GM20431 (cell line): Measurements from ENCODE around the gene C1orf50.

Source experiments
- in situ Hi-C: fragments of 300-500 bp; cut with MseI, MboI; formaldehyde crosslinking; loops from one replicate; pipeline ENCODE4 v1.15.0; 2020; ENCODE audit warnings: low sequenced_read_pairs; ENCODE audit not compliant: unreplicated experiment

C1orf50 gene

DNA sequence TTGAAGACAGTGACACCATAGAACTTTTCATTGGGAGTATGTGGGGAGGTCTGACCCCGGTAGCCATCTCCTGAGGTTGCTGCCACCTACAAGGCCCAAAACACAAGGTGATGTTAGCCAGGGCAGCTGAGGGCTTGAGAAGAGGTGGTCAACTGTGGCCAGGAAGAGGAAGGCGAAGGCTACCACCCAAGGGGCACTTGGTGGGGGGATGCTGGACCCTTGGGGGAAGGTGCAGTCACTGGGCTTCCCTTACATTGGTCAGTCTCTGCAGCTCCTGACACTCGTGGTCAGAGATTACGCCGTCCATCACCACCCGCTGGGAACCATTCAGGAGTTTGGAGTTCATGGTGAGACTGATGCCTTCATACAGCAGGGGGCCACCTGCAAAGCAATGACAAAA is 14.8 kb upstream of the C1orf50 start:
- in situ Hi-C loops, result no loop called here

DNA sequence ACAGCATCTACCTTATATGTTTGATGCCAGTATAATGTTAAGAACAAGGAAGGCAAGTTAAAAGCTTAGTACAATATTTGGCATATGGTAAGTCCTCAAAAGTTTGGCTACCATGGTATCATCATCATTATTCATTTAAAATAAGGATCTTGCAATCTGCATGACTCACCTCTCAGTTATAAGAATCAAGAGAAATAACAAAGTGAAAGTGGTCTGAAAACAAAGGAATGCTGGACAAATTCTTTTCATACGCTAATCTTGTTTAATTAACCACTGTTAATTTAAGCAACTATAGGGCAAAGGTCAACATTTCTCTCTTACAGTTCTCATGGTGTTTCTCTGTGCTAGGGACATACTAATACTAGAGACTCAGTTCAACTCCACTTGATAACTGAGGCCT is 14.0 kb upstream of the C1orf50 start:
- in situ Hi-C loops, result no loop called here

DNA sequence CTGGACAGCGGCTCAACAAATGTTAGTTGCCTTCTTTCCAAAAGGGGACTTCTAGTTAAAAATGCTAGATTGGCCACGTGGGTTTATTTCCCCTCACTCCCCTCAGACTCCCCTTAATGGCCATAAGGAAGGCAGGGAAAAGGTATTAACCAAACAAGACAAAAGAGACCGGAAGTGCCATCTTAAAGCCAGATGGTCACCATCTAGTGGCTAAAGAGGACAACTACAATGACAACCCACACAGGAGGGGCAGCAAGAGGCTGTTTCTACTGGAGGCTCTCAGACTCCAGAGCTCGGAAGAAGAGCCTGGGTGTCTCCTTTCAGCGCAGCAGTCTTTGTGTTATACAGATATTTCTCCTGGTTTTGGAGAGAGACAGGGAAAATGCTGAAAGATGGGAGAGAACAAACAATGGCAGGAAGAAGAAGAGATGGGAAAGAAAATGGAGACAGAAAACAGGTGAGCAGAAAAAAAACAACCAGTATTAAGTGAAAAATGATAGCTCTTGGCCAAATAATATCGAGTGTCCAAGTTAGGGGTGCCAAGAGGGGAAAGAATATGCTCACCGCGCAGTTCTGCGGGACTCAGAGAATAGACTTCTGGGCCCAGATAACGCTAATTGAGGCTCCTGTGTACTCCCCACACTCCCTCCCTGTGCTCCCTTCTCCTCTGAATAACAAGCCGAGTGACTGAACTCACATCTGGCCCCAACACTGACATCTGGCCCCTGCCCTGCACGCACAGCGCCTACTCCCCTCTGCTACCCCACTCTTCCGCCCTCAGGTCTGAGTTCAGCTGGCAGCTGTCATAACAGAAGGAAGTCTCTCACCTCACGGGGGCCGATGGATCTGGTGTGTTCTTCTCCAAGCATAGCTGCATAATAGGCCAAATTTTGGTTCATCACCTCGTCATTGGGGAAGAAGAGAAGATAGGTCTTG is 9.8 kb upstream of the C1orf50 start:
- in situ Hi-C loops, result no loop called here

- in situ Hi-C loops, result no loop called here
Measured at GRCh38 chr1:42757892-42758275, 9.2 kb upstream of the C1orf50 start.

- in situ Hi-C loops, result no loop called here
Measured at GRCh38 chr1:42758641-42759040, 8.4 kb upstream of the C1orf50 start.

DNA sequence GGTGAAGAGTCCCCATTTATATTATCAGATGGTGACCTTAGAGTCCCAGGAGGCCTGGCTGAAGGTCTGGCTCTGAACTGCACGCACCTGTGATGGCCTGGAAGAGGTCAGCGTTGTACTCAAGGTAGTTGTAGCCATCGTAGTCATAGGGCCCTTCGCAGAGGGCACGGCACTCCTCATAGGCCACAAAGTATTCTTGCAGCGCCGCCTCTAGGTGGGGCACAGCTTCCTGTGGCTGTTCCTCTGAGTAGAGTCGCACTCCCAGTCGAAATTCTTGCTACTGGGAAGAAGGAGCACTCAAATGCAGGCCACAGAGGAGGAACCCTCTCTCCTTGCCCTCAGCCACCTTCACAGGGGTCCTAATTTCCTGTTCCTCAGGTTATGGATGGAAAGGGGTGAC is 7.9 kb upstream of the C1orf50 start:
- in situ Hi-C loops, result no loop called here

- in situ Hi-C loops, result no loop called here
Measured at GRCh38 chr1:42761567-42761966, 5.5 kb upstream of the C1orf50 start.

DNA sequence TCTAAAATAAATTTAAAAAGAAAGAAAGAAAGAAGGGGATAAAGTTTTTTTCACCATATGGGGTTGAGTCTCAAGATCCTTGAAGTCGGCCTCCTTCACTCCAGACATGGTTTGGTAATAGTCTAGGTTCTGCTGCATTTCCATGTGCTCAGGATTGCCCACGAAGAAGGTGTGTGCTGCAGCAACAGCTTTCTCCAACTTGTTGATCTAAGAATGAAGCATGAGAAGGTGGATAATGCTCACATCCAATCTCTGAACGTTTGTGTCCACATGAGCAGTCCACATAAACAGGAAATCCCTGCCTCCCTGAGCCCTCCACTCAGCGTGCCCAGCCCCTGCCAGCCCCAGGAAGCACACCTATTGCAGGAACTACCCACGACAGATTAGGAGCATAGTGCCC is 4.8 kb upstream of the C1orf50 start:
- in situ Hi-C loops, result no loop called here

DNA sequence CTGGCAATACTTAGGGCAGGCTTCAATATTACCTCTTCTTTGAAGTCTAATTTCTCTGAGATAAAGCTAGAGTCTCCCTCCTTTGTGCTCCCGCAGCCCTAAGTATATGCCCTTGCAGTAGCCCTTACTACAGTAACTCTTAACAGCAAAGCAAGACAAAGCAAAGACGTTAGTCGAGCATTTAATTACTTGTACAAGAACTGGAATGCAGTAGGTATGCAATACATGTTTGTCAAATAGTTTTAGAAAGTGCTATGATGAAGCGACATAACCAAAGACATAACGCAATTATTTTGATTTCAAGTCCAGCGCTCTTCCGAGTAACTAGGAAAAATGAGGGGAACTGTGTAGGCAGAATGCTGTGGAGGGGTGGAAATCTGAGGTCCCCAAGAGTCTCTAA is 1.8 kb upstream of the C1orf50 start:
- in situ Hi-C loops, result no loop called here

DNA sequence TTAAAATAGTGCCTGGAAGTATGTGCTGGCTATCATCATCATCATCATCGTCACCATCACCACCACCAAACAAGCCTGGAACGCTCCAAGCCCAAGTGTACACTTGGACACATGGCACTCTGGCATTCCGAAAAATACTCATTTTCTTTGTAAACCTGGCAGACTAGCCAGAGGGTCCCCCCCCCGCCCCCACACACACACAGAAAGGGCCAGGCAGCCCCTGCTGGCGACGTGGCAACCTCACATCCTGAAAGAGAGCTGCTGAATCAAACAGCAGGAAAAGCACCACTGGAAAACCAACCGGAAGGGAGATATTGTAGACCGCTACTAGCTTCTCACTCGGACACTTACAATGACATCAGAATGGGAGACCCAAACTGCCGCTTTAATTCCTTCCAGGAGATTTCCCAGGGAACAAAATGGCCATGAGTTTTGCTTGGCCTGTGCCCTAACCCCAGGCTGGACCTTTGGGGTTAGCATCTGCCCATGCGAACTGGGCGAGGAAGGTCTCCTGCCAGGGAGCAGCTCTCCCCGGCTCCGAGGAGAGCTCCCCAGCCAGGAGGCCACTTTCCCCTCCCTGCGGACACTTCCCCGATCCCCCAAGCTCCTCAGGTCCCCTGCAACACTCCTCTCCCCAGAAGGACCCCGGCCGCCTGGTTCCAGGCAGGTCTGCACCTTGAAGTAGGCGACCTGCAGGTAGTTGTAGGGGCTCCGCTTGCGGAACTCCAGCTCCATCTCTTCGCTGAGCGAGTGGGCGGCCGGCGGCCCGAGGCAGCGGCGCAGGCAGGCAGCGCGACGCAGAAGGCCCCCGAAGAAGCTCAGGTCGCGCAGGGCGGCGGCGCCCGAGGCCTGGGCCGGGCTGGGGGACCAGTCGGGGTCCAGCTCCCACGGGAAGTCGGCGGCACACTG is 963 bp upstream of the C1orf50 start:
- in situ Hi-C loops, result no loop called here

DNA sequence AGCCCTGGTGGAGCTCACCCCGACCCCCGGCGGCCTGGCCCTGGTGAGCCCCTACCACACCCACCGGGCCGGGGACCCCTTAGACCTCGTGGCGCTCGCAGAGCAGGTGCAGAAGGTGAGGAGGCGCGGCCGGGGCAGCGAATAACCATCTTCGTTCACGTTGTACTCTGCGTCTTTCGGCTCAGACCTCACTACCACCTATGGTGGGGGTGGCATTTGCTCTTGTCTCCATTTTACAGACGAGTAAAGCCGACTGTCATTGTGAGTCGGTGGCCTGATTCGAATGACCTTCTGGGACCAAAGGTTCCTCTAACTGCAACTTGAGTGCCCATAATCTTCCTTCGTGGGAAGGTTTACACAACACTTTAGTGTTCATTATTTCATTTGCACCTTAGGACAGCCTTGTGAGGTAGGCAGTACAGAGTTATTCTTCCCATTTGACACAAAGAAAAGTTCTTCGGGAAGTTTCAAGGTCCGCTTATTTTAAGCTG is 506 bp downstream of the C1orf50 start:
- in situ Hi-C loops, result no loop called here

DNA sequence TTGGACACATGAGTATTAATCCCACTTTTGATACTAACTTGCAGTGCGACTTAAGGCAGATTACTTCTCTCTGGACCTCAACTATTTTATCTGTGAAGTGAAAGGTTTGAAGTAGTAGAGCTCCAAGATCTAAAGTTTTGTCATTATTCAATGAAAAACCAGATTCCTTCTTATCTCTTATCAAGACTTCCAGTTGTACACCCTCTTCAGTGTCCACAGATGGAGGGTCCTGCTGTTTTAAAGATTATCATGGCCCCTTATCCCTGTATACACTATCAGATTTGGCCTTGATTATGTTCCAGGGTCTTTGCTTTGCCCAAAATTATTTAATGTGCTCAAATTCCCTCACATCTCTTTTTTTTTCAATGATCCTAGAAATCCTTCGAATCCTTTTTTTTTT is 1.1 kb downstream of the C1orf50 start:
- in situ Hi-C loops, result no loop called here

GRCh38 chr1:42769811-42770210 is 2.8 kb downstream of the C1orf50 start:
- in situ Hi-C loops, result no loop called here

DNA sequence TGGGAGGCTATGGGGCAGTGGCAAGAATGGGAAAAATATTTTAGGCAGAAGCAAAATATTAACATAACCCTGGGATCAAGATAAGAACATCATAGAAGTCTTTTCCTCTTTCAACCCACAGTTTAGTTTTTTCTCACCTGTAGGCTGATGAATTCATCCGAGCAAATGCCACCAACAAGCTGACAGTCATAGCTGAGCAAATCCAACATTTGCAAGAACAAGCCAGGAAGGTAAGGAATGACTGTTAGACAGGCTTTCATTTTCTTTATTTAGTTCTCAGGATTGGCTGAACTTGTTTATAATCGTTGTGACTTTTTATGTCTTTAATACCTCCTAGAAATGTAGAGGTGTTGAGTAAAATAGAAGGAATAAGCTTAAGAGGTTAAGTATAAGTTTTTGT is 6.4 kb downstream of the C1orf50 start:
- in situ Hi-C loops, result no loop called here

GRCh38 chr1:42774928-42775526 is 8.0 kb downstream of the C1orf50 start:
- in situ Hi-C loops, result loop anchor here (25.0 kb wide), 1 partner anchor 287 kb away; no protein-coding TSS in a partner anchor

DNA sequence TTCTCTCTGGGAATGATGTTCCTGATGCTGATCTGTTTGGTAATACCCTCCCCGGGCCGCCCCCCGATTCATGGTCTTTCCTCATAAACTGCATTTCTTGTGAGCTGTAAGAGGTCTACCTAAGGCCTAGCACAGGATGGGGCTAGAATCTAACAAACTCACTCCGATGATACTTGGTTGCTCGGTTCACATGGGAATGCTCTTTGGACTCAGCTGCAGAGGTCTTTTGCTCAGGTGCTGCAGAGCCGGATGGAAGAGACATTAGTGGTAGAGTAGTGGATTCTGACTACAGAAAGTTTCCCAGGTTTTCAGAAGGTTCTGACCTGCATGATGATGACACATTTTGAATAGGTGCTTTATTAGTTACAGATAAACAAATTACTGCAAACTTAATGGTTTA is 9.5 kb downstream of the C1orf50 start:
- in situ Hi-C loops, result loop anchor here (25.0 kb wide), 1 partner anchor 286 kb away; no protein-coding TSS in a partner anchor

DNA sequence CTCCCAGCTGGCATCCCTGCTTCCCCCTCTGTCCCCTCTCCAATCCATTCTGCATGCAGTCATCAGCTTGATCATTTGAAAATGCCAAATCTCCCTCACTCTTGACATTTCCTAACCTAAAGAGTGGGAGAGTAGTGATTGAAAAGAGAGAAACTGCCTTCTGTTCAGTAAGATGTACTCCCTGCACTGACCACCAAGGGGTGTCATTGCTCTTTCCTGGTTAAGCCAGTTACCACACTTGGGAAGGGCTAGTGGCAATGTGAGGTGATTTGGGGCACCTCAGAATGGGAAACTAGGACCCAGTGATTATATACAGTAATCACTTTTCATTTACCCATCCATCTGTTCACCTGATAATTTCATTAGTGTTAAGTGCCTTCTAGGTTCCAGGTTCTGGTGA is 10.8 kb downstream of the C1orf50 start:
- in situ Hi-C loops, result loop anchor here (25.0 kb wide), 1 partner anchor 284 kb away; no protein-coding TSS in a partner anchor

GRCh38 chr1:42779725-42780124 is 12.7 kb downstream of the C1orf50 start:
- in situ Hi-C loops, result loop anchor here (25.0 kb wide), 1 partner anchor 283 kb away; no protein-coding TSS in a partner anchor

DNA sequence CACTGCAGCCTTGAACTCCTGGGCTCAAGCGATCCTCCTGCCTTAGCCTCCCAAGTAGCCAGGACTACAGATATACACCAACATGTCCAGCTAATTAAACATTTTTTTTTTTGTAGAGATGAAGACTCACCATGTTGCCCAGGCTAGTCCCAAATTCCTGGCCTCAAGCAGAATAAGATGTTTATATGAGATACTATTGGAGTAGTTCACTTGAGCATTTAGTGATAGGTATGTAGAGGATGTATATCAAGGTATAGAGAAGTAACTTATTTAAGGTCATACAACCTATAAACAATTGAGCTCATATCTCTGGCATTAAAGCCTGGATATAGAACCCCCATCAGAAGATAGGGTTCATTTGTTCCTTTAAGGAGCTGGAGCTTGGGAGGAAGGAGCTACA is 13.1 kb downstream of the C1orf50 start:
- in situ Hi-C loops, result loop anchor here (25.0 kb wide), 1 partner anchor 282 kb away; no protein-coding TSS in a partner anchor

DNA sequence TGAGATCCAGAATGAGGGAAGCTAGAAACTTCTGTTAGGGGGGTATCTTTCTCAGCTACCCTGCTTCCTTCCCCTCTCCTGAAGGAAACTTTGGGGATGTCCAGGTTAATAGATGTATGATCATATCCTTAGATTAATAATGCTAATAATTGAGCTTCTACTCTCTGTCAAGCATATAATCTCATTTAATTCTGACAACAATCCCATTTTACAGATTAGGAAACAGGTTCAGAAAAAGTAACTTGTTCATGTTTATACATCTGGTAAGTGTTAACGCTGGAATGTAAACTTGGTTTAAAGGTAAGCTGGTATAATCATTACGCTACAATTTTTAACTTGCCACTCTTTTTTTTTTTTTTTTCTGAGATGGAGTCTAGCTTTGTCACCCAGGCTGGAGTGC is 16.0 kb downstream of the C1orf50 start:
- in situ Hi-C loops, result loop anchor here (25.0 kb wide), 1 partner anchor 279 kb away; no protein-coding TSS in a partner anchor
